ENCODE data around the gene COBL.

COBL gene

DNA sequence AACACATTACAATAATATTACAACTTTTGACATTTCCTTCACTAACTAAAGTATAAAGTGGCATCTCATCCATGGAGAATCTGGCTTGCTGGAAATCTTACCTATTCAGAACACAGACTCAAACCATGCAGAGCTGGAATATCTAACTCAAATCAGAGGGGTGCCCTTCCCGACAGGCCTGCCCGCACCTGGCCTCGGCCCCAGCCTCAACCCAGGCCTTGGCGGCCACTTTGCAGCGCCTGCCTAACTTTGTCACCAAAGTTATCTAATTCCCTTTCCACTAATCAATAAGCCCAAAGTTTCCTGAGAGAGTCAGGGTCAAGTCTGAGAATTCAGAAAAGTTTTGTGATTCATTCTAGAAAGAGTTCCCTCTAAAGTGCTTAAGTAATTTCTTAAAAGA lies 212.9 kb downstream of the COBL start:
- Mint-ChIP-seq H3K4me3 (no peak overlapping the region), H3K27ac (no peak overlapping the region), H3K9me3 (no peaks in the 10 kb centered on the region), H3K36me3 (ENCODE audit: low read depth) (no peaks in the 10 kb centered on the region), H3K4me1 (ENCODE audit: low read depth) (no peaks in the 10 kb centered on the region), H3K27me3 (no peaks in the 10 kb centered on the region)
- no peak for DNase-seq

- Mint-ChIP-seq H3K27me3 (no peaks in the 10 kb centered on the region), H3K4me1 (ENCODE audit: low read depth) (no peaks in the 10 kb centered on the region), H3K9me3 (peaks cover 2% of the 10 kb centered on the region), H3K36me3 (ENCODE audit: low read depth) (no peaks in the 10 kb centered on the region), H3K4me3 (no peak overlapping the region), H3K27ac (no peak overlapping the region)
- DNase-seq: no peak
Measured at GRCh38 chr7:51102828-51103227, 213.8 kb downstream of the COBL start.

DNA sequence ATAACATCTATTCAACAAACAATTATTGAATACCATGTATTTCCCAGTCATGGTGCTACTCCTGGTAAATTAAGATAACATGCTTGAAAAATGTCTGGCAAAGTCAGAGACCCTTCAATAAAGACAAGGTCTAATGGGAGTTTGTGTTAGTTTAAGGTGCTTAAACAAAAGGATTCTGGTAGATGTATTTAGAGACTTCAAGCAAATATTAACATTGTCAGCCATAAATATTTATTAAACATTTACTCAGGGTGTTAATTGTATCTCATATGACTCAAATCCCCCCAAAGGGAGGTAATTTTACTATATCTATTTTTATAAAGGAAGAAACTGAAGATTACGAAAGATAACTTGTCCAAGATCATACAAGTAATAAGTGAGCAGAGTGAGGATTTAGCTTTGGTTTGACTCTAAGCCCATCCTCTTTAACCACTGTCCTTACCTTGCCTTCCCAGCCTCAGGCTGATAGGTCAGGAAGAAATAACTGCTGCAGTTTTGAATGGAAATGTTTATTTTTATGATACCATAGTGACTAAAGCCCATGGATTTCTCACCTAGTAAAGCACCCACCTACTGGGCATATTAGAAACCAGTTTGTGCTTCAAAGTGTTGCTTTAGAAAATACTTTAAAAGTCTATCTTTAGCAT lies 215.4 kb downstream of the COBL start:
- Mint-ChIP-seq H3K27me3 (no peaks in the 10 kb centered on the region), H3K27ac (no peak overlapping the region), H3K4me1 (ENCODE audit: low read depth) (no peaks in the 10 kb centered on the region), H3K9me3 (peaks cover 10% of the 10 kb centered on the region), H3K36me3 (ENCODE audit: low read depth) (no peaks in the 10 kb centered on the region), H3K4me3 (no peak overlapping the region)
- no peak for DNase-seq

DNA sequence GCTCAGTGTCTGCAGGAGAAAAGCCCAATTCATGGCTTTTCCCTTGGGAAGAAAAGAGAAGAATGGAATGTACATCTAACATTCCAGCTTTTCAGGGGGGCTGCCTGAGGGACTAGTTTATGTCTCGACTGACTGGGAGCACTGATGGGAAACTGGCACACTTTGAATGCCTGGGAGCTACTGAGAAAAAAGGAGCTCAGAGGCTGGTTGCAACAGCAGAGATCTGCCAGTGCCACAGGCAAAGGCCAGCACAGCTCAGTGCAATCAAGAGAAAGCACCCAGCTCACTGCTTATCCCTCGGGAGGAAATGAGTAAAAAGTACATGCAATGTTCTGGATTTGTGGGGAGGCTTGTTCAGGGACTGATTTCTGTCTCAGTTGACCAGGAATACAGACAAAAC lies 226.2 kb downstream of the COBL start:
- Mint-ChIP-seq H3K4me3 (no peak overlapping the region), H3K9me3 (peaks cover 24% of the 10 kb centered on the region), H3K4me1 (ENCODE audit: low read depth) (no peaks in the 10 kb centered on the region), H3K27me3 (peaks cover 10% of the 10 kb centered on the region), H3K27ac (no peak overlapping the region), H3K36me3 (ENCODE audit: low read depth) (peaks cover 1% of the 10 kb centered on the region)
- DNase-seq: no peak

DNA sequence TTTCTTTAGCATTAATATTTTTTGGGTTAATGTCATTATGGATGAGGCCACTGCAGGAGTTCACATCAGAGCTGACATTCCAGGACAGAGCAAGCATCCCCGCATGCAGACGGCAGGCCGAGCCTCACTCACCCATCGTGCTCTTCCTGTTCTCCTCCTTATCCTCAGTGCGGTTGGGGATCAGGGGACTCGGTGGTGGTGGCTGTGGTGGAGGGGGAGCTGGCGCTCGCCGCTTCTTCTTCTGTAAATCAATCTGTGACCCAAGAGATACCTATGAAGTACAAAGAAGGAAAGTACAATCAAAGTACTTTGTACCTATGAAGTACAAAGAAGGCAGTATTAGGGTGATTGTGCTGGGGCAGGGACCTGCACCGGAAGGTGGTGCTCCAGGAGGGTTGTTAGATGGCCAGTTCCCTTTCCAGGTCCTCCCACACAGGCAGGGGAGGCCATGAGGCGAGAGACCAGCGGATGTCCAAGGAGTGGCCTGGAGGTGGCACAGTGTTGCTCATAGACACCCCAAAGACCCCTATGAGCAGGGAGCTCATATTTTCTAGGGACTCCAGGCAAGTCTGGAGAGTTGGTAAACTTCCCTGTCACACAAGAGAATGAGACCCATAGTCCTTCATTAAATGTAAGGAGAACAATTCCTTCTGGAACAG lies 231.4 kb downstream of the COBL start:
- Mint-ChIP-seq H3K27ac (no peak overlapping the region), H3K36me3 (ENCODE audit: low read depth) (no peaks in the 10 kb centered on the region), H3K4me3 (no peak overlapping the region), H3K27me3 (peaks cover 4% of the 10 kb centered on the region), H3K9me3 (no peaks in the 10 kb centered on the region), H3K4me1 (ENCODE audit: low read depth) (no peaks in the 10 kb centered on the region)
- no peak for DNase-seq

GRCh38 chr7:51084121-51084520 lies 232.5 kb downstream of the COBL start:
- no peak for DNase-seq
- Mint-ChIP-seq H3K27me3 (peaks cover 4% of the 10 kb centered on the region), H3K36me3 (ENCODE audit: low read depth) (no peaks in the 10 kb centered on the region), H3K4me3 (no peak overlapping the region), H3K27ac (no peak overlapping the region), H3K4me1 (ENCODE audit: low read depth) (no peaks in the 10 kb centered on the region), H3K9me3 (no peaks in the 10 kb centered on the region)

GRCh38 chr7:51082940-51083533 lies 233.6 kb downstream of the COBL start:
- Mint-ChIP-seq H3K9me3 (no peaks in the 10 kb centered on the region), H3K27ac (no peak overlapping the region), H3K36me3 (ENCODE audit: low read depth) (no peaks in the 10 kb centered on the region), H3K4me3 (no peak overlapping the region), H3K27me3 (no peaks in the 10 kb centered on the region), H3K4me1 (ENCODE audit: low read depth) (no peaks in the 10 kb centered on the region)
- DNase-seq: no peak

- H3K9me3 Mint-ChIP-seq: no peaks in the 10 kb centered on the region
- no peaks in the 10 kb centered on the region for H3K4me1 Mint-ChIP-seq (ENCODE audit: low read depth)
- H3K4me3 Mint-ChIP-seq: no peak overlapping the region
- H3K36me3 Mint-ChIP-seq (ENCODE audit: low read depth): no peaks in the 10 kb centered on the region
- no peak overlapping the region for H3K27ac Mint-ChIP-seq
- no peak for DNase-seq
- no peaks in the 10 kb centered on the region for H3K27me3 Mint-ChIP-seq
Measured at GRCh38 chr7:51082096-51082840, 234.3 kb downstream of the COBL start.

GRCh38 chr7:51081270-51081890 lies 235.2 kb downstream of the COBL start:
- Mint-ChIP-seq H3K4me1 (ENCODE audit: low read depth) (no peaks in the 10 kb centered on the region), H3K27ac (no peak overlapping the region), H3K4me3 (no peak overlapping the region), H3K9me3 (no peaks in the 10 kb centered on the region), H3K27me3 (no peaks in the 10 kb centered on the region), H3K36me3 (ENCODE audit: low read depth) (no peaks in the 10 kb centered on the region)
- DNase-seq: no peak

DNA sequence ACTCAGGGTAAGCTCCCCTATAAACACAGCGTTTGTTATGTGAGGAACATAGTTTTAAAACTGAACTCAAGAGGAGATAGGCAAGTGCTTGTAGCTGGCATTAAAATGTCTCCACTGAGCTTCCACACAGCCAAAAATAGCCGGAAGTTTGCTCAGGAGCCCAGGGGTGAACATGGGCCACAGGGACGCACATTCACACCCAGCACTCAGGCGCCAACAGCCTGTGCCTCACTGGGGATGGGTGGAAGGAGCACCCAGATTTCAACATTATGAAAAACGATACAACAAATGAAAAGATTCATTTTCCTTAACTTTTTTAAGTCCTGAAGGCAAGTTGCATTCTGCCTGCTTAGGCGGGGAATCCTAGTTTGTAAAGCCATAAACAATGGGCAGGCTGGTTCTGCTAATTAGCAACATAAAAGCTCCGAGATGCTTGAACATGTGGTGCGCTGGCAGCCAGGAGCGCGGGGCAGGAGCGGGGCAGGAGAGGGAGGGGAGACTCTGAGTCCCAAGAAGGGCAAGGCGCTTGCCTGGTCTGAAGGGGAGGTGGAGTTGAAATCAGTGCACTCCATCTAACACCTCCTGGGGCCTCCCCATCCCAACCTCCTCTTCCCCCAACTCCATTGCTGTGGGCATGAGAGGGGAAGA lies 235.9 kb downstream of the COBL start:
- DNase-seq: no peak
- Mint-ChIP-seq H3K36me3 (ENCODE audit: low read depth) (no peaks in the 10 kb centered on the region), H3K27ac (no peak overlapping the region), H3K4me1 (ENCODE audit: low read depth) (no peaks in the 10 kb centered on the region), H3K9me3 (no peaks in the 10 kb centered on the region), H3K27me3 (no peaks in the 10 kb centered on the region), H3K4me3 (no peak overlapping the region)

GRCh38 chr7:51080216-51080615 lies 236.4 kb downstream of the COBL start:
- H3K27ac Mint-ChIP-seq: no peak overlapping the region
- no peak for DNase-seq
- H3K9me3 Mint-ChIP-seq: no peaks in the 10 kb centered on the region
- no peak overlapping the region for H3K4me3 Mint-ChIP-seq
- no peaks in the 10 kb centered on the region for H3K36me3 Mint-ChIP-seq (ENCODE audit: low read depth)
- no peaks in the 10 kb centered on the region for H3K4me1 Mint-ChIP-seq (ENCODE audit: low read depth)
- no peaks in the 10 kb centered on the region for H3K27me3 Mint-ChIP-seq

DNA sequence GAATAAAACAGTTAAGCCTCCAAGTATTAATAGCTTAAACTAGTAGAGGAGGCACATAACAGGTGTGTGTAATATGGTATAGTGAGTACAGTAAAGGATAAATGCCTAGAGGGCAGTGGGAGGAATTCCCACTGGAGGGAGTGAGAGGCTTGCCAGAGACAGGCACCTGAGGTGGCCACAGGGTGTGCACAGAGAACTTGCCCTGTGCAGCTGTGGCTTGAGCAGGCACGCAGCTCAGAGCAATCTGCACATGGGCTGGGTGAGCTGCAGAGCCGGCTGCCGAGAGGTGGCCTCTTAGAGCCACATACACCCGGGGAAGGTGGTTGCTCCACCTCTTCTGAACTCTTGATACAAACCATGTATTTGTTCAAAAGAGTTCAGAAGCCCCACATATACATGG lies 237.1 kb downstream of the COBL start:
- H3K4me3 Mint-ChIP-seq: no peak overlapping the region
- no peak overlapping the region for H3K27ac Mint-ChIP-seq
- H3K36me3 Mint-ChIP-seq (ENCODE audit: low read depth): no peaks in the 10 kb centered on the region
- no peaks in the 10 kb centered on the region for H3K4me1 Mint-ChIP-seq (ENCODE audit: low read depth)
- H3K27me3 Mint-ChIP-seq: no peaks in the 10 kb centered on the region
- H3K9me3 Mint-ChIP-seq: no peaks in the 10 kb centered on the region
- DNase-seq: no peak

DNA sequence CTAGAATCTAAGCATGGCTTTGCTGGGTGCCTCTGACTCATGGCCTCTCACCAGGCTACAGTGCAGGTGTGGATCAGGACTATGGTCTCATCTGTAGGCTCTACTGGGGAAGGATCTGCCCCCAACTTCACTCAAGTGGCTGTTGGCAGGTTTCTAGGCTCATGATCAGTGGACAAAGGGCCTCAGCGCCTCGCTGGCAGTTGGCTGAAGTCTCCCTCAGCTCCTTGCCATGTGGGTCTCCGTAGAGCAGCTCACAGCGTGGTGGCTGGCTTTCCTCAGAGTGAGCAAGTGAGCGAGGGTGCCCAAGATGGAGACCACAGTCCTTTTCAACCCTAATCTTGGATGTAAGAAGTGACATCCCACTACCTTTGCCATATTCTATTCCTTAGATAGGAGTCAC lies 238.0 kb downstream of the COBL start:
- Mint-ChIP-seq H3K27ac (no peak overlapping the region), H3K27me3 (no peaks in the 10 kb centered on the region), H3K4me1 (ENCODE audit: low read depth) (no peaks in the 10 kb centered on the region), H3K9me3 (no peaks in the 10 kb centered on the region), H3K36me3 (ENCODE audit: low read depth) (no peaks in the 10 kb centered on the region), H3K4me3 (no peak overlapping the region)
- DNase-seq: no peak

GRCh38 chr7:51077987-51078370 lies 238.6 kb downstream of the COBL start:
- Mint-ChIP-seq H3K36me3 (ENCODE audit: low read depth) (no peaks in the 10 kb centered on the region), H3K4me1 (ENCODE audit: low read depth) (no peaks in the 10 kb centered on the region), H3K9me3 (no peaks in the 10 kb centered on the region), H3K4me3 (no peak overlapping the region), H3K27ac (no peak overlapping the region), H3K27me3 (no peaks in the 10 kb centered on the region)
- DNase-seq: no peak

Data from activated T-cell treated with anti-CD3 and anti-CD28 coated beads, Interleukin-2, amount 50 U/mL, for 24 hours (primary cell).